GM12892 (cell line): ENCODE measurements around the gene PCED1B.
"Not testable (repeated sequence)": the region's sequence is repeated elsewhere in the genome, so short reads cannot be mapped to it uniquely, and the experiment has no call there.

Source experiments
- DNase-seq: peaks from one replicate; pipeline ENCODE4 v3.0.0; 2011; ENCODE audit not compliant: insufficient read length
- FAIRE-seq: peaks from 2 replicates; lab custom pipeline; 2011; peaks lifted over from hg19 to GRCh38; lab: Jason Lieb, UNC
- POLR2A ChIP-seq: IDR thresholded peaks from 2 replicates; pipeline ENCODE4 v1.6.1; 2011; ENCODE audit warnings: low read depth, low read length, control low read depth
- POLR2AphosphoS5 ChIP-seq: IDR thresholded peaks from 2 replicates; pipeline ENCODE4 v1.6.1; 2011; ENCODE audit warnings: low read depth, low read length, control low read depth
- TAF1 ChIP-seq: IDR thresholded peaks from 2 replicates; pipeline ENCODE4 v1.6.1; 2011; ENCODE audit warnings: low read depth, mild to moderate bottlenecking, control low read depth, low read length, borderline replicate concordance

PCED1B gene

GRCh38 chr12:47100160-47100559, 20.7 kb downstream of the PCED1B start:
- FAIRE-seq (no peak), DNase-seq (no peak)
- no peak for TF ChIP-seq TAF1
- TF ChIP-seq POLR2AphosphoS5, result no peak
- TF ChIP-seq POLR2A, result no peak

GRCh38 chr12:47102406-47102805, 23.0 kb downstream of the PCED1B start:
- TF ChIP-seq TAF1 (no peak), POLR2A (no peak), POLR2AphosphoS5 (no peak)
- FAIRE-seq (no peak), DNase-seq (no peak)

- no peak for TF ChIP-seq POLR2A
- no peak for FAIRE-seq
Measured at GRCh38 chr12:47102845-47103651, 23.6 kb downstream of the PCED1B start.

GRCh38 chr12:47105914-47106674, 26.7 kb downstream of the PCED1B start:
- TF ChIP-seq POLR2AphosphoS5 (no peak), POLR2A (no peak), TAF1 (no peak)
- DNase-seq, result no peak
- no peak for FAIRE-seq

More at GRCh38 chr12:47102845-47103651, 23.6 kb downstream of the PCED1B start:
- no peak for DNase-seq

- TF ChIP-seq POLR2A (no peak), TAF1 (no peak), POLR2AphosphoS5 (no peak)
- FAIRE-seq, result no peak
- DNase-seq, result no peak
Measured at GRCh38 chr12:47107446-47107845, 28.0 kb downstream of the PCED1B start.

GRCh38 chr12:47107926-47108325, 28.5 kb downstream of the PCED1B start:
- FAIRE-seq, result no peak

GRCh38 chr12:47110011-47110541, 30.7 kb downstream of the PCED1B start:
- FAIRE-seq (no peak), DNase-seq (no peak)
- TF ChIP-seq POLR2AphosphoS5, result no peak
- TF ChIP-seq POLR2A, result no peak
- no peak for TF ChIP-seq TAF1

More at GRCh38 chr12:47107926-47108325, 28.5 kb downstream of the PCED1B start:
- TF ChIP-seq POLR2AphosphoS5 (no peak), TAF1 (no peak), POLR2A (no peak)
- DNase-seq, result no peak

GRCh38 chr12:47110718-47111391, 31.4 kb downstream of the PCED1B start:
- no peak for DNase-seq
- no peak for FAIRE-seq
- TF ChIP-seq TAF1, result no peak
- no peak for TF ChIP-seq POLR2A
- TF ChIP-seq POLR2AphosphoS5, result no peak

- no peak for FAIRE-seq
- TF ChIP-seq POLR2AphosphoS5, result no peak
- TF ChIP-seq TAF1, result no peak
- no peak for TF ChIP-seq POLR2A
- no peak for DNase-seq
Measured at GRCh38 chr12:47111392-47111778, 32.0 kb downstream of the PCED1B start.

GRCh38 chr12:47111854-47112253, 32.4 kb downstream of the PCED1B start:
- no peak for TF ChIP-seq POLR2AphosphoS5
- TF ChIP-seq TAF1, result no peak
- TF ChIP-seq POLR2A, result no peak
- FAIRE-seq (no peak), DNase-seq (no peak)

- DNase-seq, result no peak
- no peak for FAIRE-seq
- TF ChIP-seq POLR2AphosphoS5, result no peak
- TF ChIP-seq TAF1, result no peak
- TF ChIP-seq POLR2A, result no peak
Measured at GRCh38 chr12:47112679-47113078, 33.3 kb downstream of the PCED1B start.

- FAIRE-seq (no peak), DNase-seq (no peak)
- TF ChIP-seq TAF1 (no peak), POLR2AphosphoS5 (no peak), POLR2A (no peak)
Measured at GRCh38 chr12:47114481-47114892, 35.1 kb downstream of the PCED1B start.

GRCh38 chr12:47117305-47117704, 37.9 kb downstream of the PCED1B start:
- FAIRE-seq, DNase-seq: not testable (repeated sequence)
